Ovary (tissue), 9 donors: ENCODE measurements around the gene TBC1D19. TPM values are rescaled to one million over a fixed set of nuclear protein-coding genes. Genes with fewer than 3 reads are reported as not detected.

ENCODE experiments used
- DNase-seq, 5 donors: peaks; one replicate each; pipeline ENCODE4 v3.0.0-alpha.2; 2019 to 2020
- H3K27ac ChIP-seq, 2 donors: fragments of 200-600 bp; one replicate each; pipeline versions ENCODE4 v1.5.1 to v1.8.0; 2019 to 2022
- H3K27me3 ChIP-seq: fragments of 200-600 bp; one replicate; pipeline ENCODE4 v1.8.0; 2022
- H3K36me3 ChIP-seq: fragments of 200-600 bp; sonication (generic); one replicate; pipeline ENCODE4 v1.5.1; 2019
- H3K4me1 ChIP-seq: one replicate; pipeline ENCODE4 v1.8.1; 2013; ENCODE audit warnings: mild to moderate bottlenecking, moderate library complexity; ENCODE audit not compliant: insufficient read depth
- H3K4me3 ChIP-seq: fragments of 200-600 bp; sonication (generic); one replicate; pipeline ENCODE4 v1.5.1; 2017
- H3K9me3 ChIP-seq, 2 donors: fragments of 200-600 bp in 1 of 2; sonication (generic) in 1 of 2; one replicate each; pipeline versions ENCODE4 v1.5.1 to v1.8.1; 2013 to 2019; ENCODE audit warnings: mild to moderate bottlenecking in 1 of 2, moderate library complexity in 1 of 2
- EP300 ChIP-seq: sonication (generic); formaldehyde crosslinking; IDR thresholded peaks from one replicate; pipeline ENCODE4 v1.6.1; 2017; ENCODE audit warnings: antibody characterized with exemption
- POLR2A ChIP-seq: fragments of 450-650 bp; IDR thresholded peaks from one replicate; pipeline ENCODE4 v1.6.1; 2017; ENCODE audit warnings: antibody characterized with exemption, mild to moderate bottlenecking, moderate library complexity
- WGBS, 3 donors: extraction: QIAGEN DNeasy Blood & Tissue Kit in 1 of 3; methylation state at CpG; one replicate each; pipeline versions ENCODE4 v1.1.5 to v1.1.7; 2013 to 2017; 5-methylcytosine and 5-hydroxymethylcytosine counted together
- intact Hi-C, 4 donors: fragments of 100-400 bp; cut with DNase I; formaldehyde crosslinking; loops; one replicate each; pipeline versions ENCODE4 v1.11.0 to v1.15.1; 2022 to 2023
- polyA plus RNA-seq, 2 donors: library from polyadenylated mRNA; stranded (reverse); fragments of 200-250 nt in 1 of 2; fragments of 350-450 nt in 1 of 2; fragmentation: Illumina TruSeq in 1 of 2; extraction: RNeasy Lipid Tissue Mini Kit (QIAGEN cat#74804) in 1 of 2; gene quantifications; one replicate each; pipeline ENCODE4 v1.2.3, GENCODE V29; 2013 to 2014
- total RNA-seq, 7 donors: library from RNA; depleted of rRNA in 2 of 7; stranded (reverse); fragments of >200 nt in 2 of 7; fragmentation: NEBNext Ultra II Directional in 3 of 7; extraction: Animal tissue kit (Norgen Biotek cat#: 25700) in 3 of 7; gene quantifications; one replicate each; pipeline versions ENCODE4 v1.1.0 to v1.2.4, GENCODE V29; 2016 to 2023
- TF ChIP-seq, protein P1 (sequence below), 3 donors: fragments of 450-650 bp in 2 of 3; fragments of 200-600 bp in 1 of 3; IDR thresholded peaks; one replicate each; pipeline versions ENCODE4 v1.5.1 to v1.8.0; 2016 to 2022; ENCODE audit warnings: antibody characterized with exemption in 3 of 3, mild to moderate bottlenecking in 1 of 3
- donor health status: DM: no; HTN: no; CAD: no; lungs with moderate emphysema.
- donor health status: DM: no; HTN: no; CAD: no.
- donor health status: Bipolar disorder and iron deficiency.
- donor health status: DM: yes; HTN: yes; CAD: no.
- donor health status: DM: no; HTN: no; CAD: no.
- donor health status: DM: yes; HTN: yes; CAD: no.

The TBC1D19 gene
- total and polyA plus RNA-seq, 9 donors, result 6.0 to 25.2 (median 14.8) TPM

DNA sequence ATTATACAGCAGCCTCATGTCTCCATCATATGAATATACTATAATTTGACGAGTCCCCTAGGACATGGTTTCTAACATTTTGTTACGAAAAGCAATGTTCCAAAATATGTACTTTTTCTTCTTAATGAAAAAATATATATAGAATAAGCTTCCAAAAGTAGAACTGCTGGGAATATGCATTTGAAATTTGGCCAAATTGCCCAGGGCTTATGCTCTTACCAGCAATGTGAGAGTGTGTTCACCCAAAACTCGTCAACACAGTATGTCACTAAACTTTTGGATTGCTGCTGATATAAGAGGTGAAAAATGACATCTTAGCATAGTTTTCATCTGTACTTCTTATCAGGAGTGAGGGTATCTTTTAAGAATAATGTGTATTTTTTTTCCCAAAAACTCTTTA is 212.2 kb downstream of the TBC1D19 start:
- H3K4me3 ChIP-seq, result no peak overlapping the region
- no peak for DNase-seq
- H3K9me3 ChIP-seq, result no peaks in the 10 kb centered on the region
- H3K4me1 ChIP-seq, result no peaks in the 10 kb centered on the region
- no peaks in the 10 kb centered on the region for H3K27me3 ChIP-seq
- TF ChIP-seq, protein P1, sequence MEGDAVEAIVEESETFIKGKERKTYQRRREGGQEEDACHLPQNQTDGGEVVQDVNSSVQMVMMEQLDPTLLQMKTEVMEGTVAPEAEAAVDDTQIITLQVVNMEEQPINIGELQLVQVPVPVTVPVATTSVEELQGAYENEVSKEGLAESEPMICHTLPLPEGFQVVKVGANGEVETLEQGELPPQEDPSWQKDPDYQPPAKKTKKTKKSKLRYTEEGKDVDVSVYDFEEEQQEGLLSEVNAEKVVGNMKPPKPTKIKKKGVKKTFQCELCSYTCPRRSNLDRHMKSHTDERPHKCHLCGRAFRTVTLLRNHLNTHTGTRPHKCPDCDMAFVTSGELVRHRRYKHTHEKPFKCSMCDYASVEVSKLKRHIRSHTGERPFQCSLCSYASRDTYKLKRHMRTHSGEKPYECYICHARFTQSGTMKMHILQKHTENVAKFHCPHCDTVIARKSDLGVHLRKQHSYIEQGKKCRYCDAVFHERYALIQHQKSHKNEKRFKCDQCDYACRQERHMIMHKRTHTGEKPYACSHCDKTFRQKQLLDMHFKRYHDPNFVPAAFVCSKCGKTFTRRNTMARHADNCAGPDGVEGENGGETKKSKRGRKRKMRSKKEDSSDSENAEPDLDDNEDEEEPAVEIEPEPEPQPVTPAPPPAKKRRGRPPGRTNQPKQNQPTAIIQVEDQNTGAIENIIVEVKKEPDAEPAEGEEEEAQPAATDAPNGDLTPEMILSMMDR (IDR thresholded peaks at IDR 0.05), result no peak
- TF ChIP-seq EP300, result no peak
- TF ChIP-seq POLR2A, result no peak
- intact Hi-C loops, result no loop called here
- H3K36me3 ChIP-seq, result no peaks in the 10 kb centered on the region
- H3K27ac ChIP-seq, result no peak overlapping the region
- WGBS, 3 donors, result 86 to 92% (median 90%) methylated on average over 3 of the region's 3 CpGs

DNA sequence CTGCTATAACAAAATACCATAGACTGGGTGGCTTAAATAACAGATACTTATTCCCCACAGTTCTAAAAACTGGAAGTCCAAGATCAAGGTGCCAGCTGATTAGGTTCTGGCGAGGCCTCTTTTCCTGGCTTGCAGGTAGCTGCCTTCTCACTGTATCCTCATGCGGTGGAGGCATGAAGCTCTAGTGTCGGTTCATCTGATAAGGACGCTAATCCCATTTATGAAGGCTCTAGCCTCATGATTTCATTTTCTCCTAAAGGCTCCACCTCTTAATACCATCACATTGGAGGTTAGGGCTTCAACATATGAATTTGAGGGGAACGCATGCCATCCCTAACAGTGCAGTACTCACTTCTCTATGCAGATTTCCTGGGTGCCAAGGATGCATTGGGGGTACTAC is 218.9 kb downstream of the TBC1D19 start:
- H3K4me1 ChIP-seq, result no peaks in the 10 kb centered on the region
- DNase-seq, result no peak
- 92 to 96% (median 94%) methylated on average over 5 of the region's 5 CpGs for WGBS, 3 donors
- no peaks in the 10 kb centered on the region for H3K9me3 ChIP-seq
- no peak for TF ChIP-seq POLR2A
- TF ChIP-seq, protein P1 (IDR thresholded peaks at IDR 0.05), result no peak
- no peak for TF ChIP-seq EP300
- no peak overlapping the region for H3K4me3 ChIP-seq
- no peaks in the 10 kb centered on the region for H3K27me3 ChIP-seq
- H3K36me3 ChIP-seq, result no peaks in the 10 kb centered on the region
- intact Hi-C loops, result no loop called here
- H3K27ac ChIP-seq, result no peak overlapping the region

DNA sequence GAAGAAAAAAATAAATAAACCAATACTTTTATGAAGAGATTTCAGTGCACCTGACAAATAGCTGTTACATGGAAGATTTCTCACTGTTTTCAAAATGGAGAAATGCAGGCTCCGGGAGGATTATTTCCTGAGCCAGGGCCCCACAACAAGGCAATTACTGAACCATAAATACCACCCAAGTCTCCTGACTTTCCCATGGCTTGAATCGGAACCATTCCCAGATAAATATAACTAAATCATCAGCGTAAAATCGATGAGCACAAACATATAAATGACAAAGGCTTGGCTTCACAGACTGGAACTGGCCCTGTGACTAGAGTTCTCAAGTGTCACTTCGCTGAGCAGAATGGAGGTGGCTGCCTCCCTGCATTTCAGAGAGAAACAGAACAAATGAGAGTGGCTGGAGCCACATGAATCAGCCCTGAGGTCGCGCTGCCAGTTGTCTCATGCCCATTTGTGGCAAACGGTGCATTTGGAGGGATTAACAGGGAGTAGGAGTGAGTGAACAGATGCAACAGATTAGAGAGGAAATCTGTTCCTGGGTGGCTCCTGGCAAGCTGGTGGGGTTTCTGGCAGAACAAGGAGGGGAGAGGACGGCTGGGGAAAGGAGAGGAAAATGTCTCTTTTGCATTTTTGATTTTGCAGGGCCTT is 219.5 kb downstream of the TBC1D19 start:
- H3K36me3 ChIP-seq, result no peaks in the 10 kb centered on the region
- no peak for TF ChIP-seq POLR2A
- TF ChIP-seq EP300, result no peak
- TF ChIP-seq, protein P1 (IDR thresholded peaks at IDR 0.05), result no peak
- no peak for DNase-seq
- no peaks in the 10 kb centered on the region for H3K9me3 ChIP-seq
- H3K27ac ChIP-seq, result no peak overlapping the region
- WGBS, 3 donors, result 51 to 59% (median 57%) methylated on average over 9 of the region's 9 CpGs
- no peak overlapping the region for H3K4me3 ChIP-seq
- no peaks in the 10 kb centered on the region for H3K27me3 ChIP-seq
- H3K4me1 ChIP-seq, result no peaks in the 10 kb centered on the region
- intact Hi-C loops, result no loop called here

DNA sequence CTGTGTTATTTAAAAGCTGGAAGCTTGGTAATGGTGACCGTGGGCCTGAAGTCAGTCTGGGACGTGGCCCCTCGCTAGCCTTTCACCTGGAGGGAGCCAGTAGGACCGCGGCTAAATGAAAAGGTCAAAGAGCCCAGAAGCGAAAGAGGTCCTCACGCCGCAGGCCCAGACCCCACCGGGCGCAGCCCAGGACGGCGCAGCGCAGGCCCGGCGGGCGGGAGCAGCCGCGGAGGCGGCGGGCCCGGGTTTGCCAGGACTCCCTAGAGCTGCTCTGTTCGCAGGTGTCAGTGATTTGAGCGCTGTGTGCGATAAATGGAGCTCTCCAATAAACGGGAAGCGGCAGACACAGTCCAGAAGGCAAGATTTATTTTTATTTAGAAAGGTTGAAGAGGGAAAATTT is 220.6 kb downstream of the TBC1D19 start:
- intact Hi-C loops, result no loop called here
- no peak overlapping the region for H3K4me3 ChIP-seq
- no peak for DNase-seq
- WGBS, 3 donors, result 81 to 96% (median 85%) methylated on average over 26 of the region's 26 CpGs
- H3K27me3 ChIP-seq, result no peaks in the 10 kb centered on the region
- H3K36me3 ChIP-seq, result no peaks in the 10 kb centered on the region
- no peaks in the 10 kb centered on the region for H3K4me1 ChIP-seq
- H3K9me3 ChIP-seq, result no peaks in the 10 kb centered on the region
- TF ChIP-seq POLR2A, result no peak
- TF ChIP-seq, protein P1 (IDR thresholded peaks at IDR 0.05), result no peak
- TF ChIP-seq EP300, result no peak
- H3K27ac ChIP-seq, result no peak overlapping the region
